ENCODE data around the gene LAMA1.

Gene LAMA1

DNA sequence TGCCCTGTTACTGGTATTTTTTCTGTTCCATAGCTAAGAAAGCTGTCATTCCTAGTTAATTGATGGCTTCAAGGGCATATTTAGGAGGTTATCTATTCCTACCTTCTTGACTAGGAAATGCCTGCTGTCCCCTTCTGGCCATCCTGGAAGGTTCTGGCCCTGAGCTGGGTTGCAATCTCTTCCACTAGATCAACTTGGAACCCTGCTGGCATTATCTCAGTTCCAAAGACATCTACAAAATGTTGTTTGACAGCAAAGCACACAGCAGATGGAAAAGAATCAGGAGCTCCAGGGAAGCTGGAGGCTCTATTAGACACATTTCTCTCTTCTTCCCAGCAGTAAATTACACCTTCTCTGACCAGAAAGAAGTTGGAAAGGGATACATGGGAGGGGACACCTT, 196.0 kb downstream of the LAMA1 start:
- no peak overlapping the region for H3K4me2 ChIP-seq (ENCODE audit: low read length)
- no peak overlapping the region for H3K27ac ChIP-seq (ENCODE audit: low read depth, low read length)
- H3K79me2 ChIP-seq (ENCODE audit: control insufficient read depth, low read length): no peaks in the 10 kb centered on the region
- no peaks in the 10 kb centered on the region for H3K27me3 ChIP-seq (ENCODE audit: control insufficient read depth, low read length)
- TF ChIP-seq CTCF (IDR thresholded peaks at IDR 0.05; ENCODE audit: low read depth, low read length, poor library complexity, severe bottlenecking) (no peak), EZH2phosphoT487 (IDR thresholded peaks at IDR 0.05; ENCODE audit: borderline replicate concordance, low read length) (no peak)
- no peaks in the 10 kb centered on the region for H3K9me3 ChIP-seq (ENCODE audit: control insufficient read depth, insufficient read depth, low read length)
- H3K9me2 ChIP-seq (replicated peaks; ENCODE audit: control insufficient read depth, low read length): no peaks in the 10 kb centered on the region
- no peaks in the 10 kb centered on the region for H4K20me1 ChIP-seq (ENCODE audit: control insufficient read depth, insufficient read depth, low read depth, low read length)
- no peaks in the 10 kb centered on the region for H3F3A ChIP-seq (ENCODE audit: control insufficient read depth, insufficient read depth)
- H3K36me3 ChIP-seq (ENCODE audit: control insufficient read depth, low read length): no peaks in the 10 kb centered on the region
- H3K4me1 ChIP-seq (ENCODE audit: control insufficient read depth, low read length): no peaks in the 10 kb centered on the region
- H3K4me3 ChIP-seq (ENCODE audit: low read length): no peak overlapping the region

DNA sequence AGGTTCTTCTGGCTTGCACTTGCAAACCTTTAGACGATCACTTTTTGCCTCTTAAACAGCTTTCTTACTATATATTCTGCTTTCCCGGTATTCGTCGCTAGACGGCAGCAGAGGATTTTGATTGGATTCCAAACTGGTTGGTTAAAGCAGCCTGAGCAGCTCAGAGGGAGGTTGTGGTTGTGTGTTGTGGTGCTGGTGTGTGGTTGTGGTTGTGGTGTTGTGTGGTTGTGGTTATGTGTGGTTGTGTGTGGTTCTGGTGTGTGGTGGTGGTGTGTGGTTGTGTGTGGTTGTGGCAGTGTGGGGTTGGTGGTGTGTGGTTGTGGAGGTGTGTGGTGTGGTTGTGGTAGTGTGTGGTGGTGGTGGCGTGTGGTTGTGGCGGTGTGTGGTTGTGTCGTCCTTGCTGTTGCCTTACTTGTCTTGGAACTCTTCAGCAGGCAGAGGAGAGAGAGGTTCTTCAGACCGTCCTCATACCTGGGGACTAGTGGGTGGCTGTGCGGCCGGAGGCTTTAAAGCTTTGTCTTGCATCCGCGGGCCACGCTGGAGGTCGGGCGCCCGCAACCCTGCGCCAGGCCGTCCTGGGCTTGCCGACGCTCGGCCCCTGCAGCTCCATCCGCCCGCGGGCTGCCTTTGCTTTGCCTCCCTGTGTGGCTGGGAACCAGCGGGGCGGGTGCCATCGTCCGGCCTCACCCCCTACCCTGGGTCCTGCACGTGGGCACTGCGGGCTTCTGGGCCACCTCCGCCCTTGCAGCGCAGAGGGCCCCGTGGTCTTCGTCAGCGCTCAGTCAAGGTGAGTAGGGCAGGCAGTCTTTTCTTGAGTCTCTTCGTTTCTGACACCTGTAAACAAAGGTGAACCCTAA, 197.3 kb downstream of the LAMA1 start:
- no peaks in the 10 kb centered on the region for H3K27me3 ChIP-seq (ENCODE audit: control insufficient read depth, low read length)
- TF ChIP-seq CTCF (IDR thresholded peaks at IDR 0.05; ENCODE audit: low read depth, low read length, poor library complexity, severe bottlenecking) (peak; percentile 43), EZH2phosphoT487 (IDR thresholded peaks at IDR 0.05; ENCODE audit: borderline replicate concordance, low read length) (no peak)
- no peak overlapping the region for H3K27ac ChIP-seq (ENCODE audit: low read depth, low read length)
- no peak overlapping the region for H3K4me2 ChIP-seq (ENCODE audit: low read length)
- no peaks in the 10 kb centered on the region for H3F3A ChIP-seq (ENCODE audit: control insufficient read depth, insufficient read depth)
- H3K4me1 ChIP-seq (ENCODE audit: control insufficient read depth, low read length): no peaks in the 10 kb centered on the region
- H3K9me2 ChIP-seq (replicated peaks; ENCODE audit: control insufficient read depth, low read length): no peaks in the 10 kb centered on the region
- no peaks in the 10 kb centered on the region for H3K9me3 ChIP-seq (ENCODE audit: control insufficient read depth, insufficient read depth, low read length)
- no peaks in the 10 kb centered on the region for H3K36me3 ChIP-seq (ENCODE audit: control insufficient read depth, low read length)
- no peaks in the 10 kb centered on the region for H3K79me2 ChIP-seq (ENCODE audit: control insufficient read depth, low read length)
- no peaks in the 10 kb centered on the region for H4K20me1 ChIP-seq (ENCODE audit: control insufficient read depth, insufficient read depth, low read depth, low read length)
- H3K4me3 ChIP-seq (ENCODE audit: low read length): no peak overlapping the region

- Histone ChIP-seq H3K79me2 (ENCODE audit: control insufficient read depth, low read length) (no peaks in the 10 kb centered on the region), H3K9me3 (ENCODE audit: control insufficient read depth, insufficient read depth, low read length) (no peaks in the 10 kb centered on the region), H3K4me2 (ENCODE audit: low read length) (no peak overlapping the region), H3K4me3 (ENCODE audit: low read length) (no peak overlapping the region), H3K36me3 (ENCODE audit: control insufficient read depth, low read length) (no peaks in the 10 kb centered on the region), H3F3A (ENCODE audit: control insufficient read depth, insufficient read depth) (no peaks in the 10 kb centered on the region), H3K27ac (ENCODE audit: low read depth, low read length) (no peak overlapping the region), H4K20me1 (ENCODE audit: control insufficient read depth, insufficient read depth, low read depth, low read length) (no peaks in the 10 kb centered on the region), H3K4me1 (ENCODE audit: control insufficient read depth, low read length) (no peaks in the 10 kb centered on the region), H3K27me3 (ENCODE audit: control insufficient read depth, low read length) (no peaks in the 10 kb centered on the region), H3K9me2 (replicated peaks; ENCODE audit: control insufficient read depth, low read length) (no peaks in the 10 kb centered on the region)
- TF ChIP-seq CTCF (IDR thresholded peaks at IDR 0.05; ENCODE audit: low read depth, low read length, poor library complexity, severe bottlenecking) (no peak), EZH2phosphoT487 (IDR thresholded peaks at IDR 0.05; ENCODE audit: borderline replicate concordance, low read length) (no peak)
Measured at GRCh38 chr18:6917072-6917471, 200.5 kb downstream of the LAMA1 start.
